A549 (cell line): ENCODE measurements around the gene GPR146. TPM values are rescaled to one million over a fixed set of nuclear protein-coding genes. Genes with fewer than 3 reads are reported as not detected.

Source experiments
- ATAC-seq, 2 experiments: fragments of 200-7000 bp in 1 of 2; fragments of >200 bp in 1 of 2; cut with Nextera tagmentation in 1 of 2; cut with Tn5 transposase in 1 of 2; 3 replicates each; pipeline versions ENCODE4 v1.8.0 to v1.9.1; 2018 to 2020; ENCODE audit warnings: mild to moderate bottlenecking in 1 of 2, moderate library complexity in 1 of 2
- CTCF ChIA-PET: fragments of 300-600 bp; sonication (Branson Sonifier 250); formaldehyde crosslinking; extraction: SDS; loops from one replicate; lab custom pipeline; 2021; ENCODE audit warnings: antibody characterized with exemption, inconsistent platforms; lab: Yijun Ruan, JAX
- POLR2A ChIA-PET: fragments of 350-600 bp; formaldehyde crosslinking; extraction: SDS; loops from one replicate; lab custom pipeline; 2021; ENCODE audit warnings: antibody characterized with exemption, inconsistent platforms; lab: Yijun Ruan, JAX
- DNase-seq, 2 experiments: peaks; one replicate each; pipeline versions ENCODE4 v3.0.0 to v3.0.0-alpha.2; 2011 to 2016; ENCODE audit warnings: low read depth in 1 of 2, low spot score in 1 of 2
- FAIRE-seq: peaks from 2 replicates; lab custom pipeline; 2011; peaks lifted over from hg19 to GRCh38; lab: Jason Lieb, UNC
- H3K27ac ChIP-seq, 2 experiments: fragments of >200 bp; sonication (Bioruptor Twin); formaldehyde crosslinking; 3 replicates each; pipeline ENCODE4 v1.5.1; 2016 to 2017
- H3K4me1 ChIP-seq: fragments of >200 bp; sonication (Bioruptor Twin); formaldehyde crosslinking; 3 replicates; pipeline ENCODE4 v1.6.1; 2016
- H3K4me2 ChIP-seq: fragments of >200 bp; sonication (Bioruptor Twin); formaldehyde crosslinking; 3 replicates; pipeline ENCODE4 v1.6.1; 2016
- H3K4me3 ChIP-seq: fragments of >200 bp; sonication (Bioruptor Twin); formaldehyde crosslinking; 3 replicates; pipeline ENCODE4 v1.5.1; 2016
- H3K9me3 ChIP-seq: fragments of >200 bp; sonication (Bioruptor Twin); formaldehyde crosslinking; 3 replicates; pipeline ENCODE4 v1.6.1; 2016
- CEBPB ChIP-seq, 2 experiments: fragments of >200 bp in 1 of 2; sonication (Bioruptor Twin) in 1 of 2; formaldehyde crosslinking in 1 of 2; IDR thresholded peaks; 2 replicates each; pipeline ENCODE4 v1.6.1; 2012 to 2016
- EHMT2 ChIP-seq: fragments of 200-600 bp; sonication (generic); IDR thresholded peaks from 2 replicates; pipeline ENCODE4 v1.6.1; 2016; ENCODE audit warnings: antibody characterized with exemption, low read depth, mild to moderate bottlenecking, moderate library complexity
- EP300 ChIP-seq, 2 experiments: fragments of >200 bp; sonication (Bioruptor Twin); formaldehyde crosslinking; IDR thresholded peaks; 2 replicates in 1 of 2; 3 replicates in 1 of 2; pipeline ENCODE4 v1.6.1; 2016 to 2017
- ESRRA ChIP-seq: fragments of 150-350 bp; IDR thresholded peaks from 2 replicates; pipeline ENCODE4 v1.6.1; 2014; ENCODE audit warnings: mild to moderate bottlenecking, low read length, borderline replicate concordance
- FOXS1 ChIP-seq: fragments of 250-450 bp; sonication (Bioruptor Pico); IDR thresholded peaks from 2 replicates; pipeline ENCODE4 v1.5.0; 2020; ENCODE audit warnings: mild to moderate bottlenecking, moderate library complexity
- GATA3 ChIP-seq: IDR thresholded peaks from 2 replicates; pipeline ENCODE4 v1.6.1; 2012; ENCODE audit warnings: borderline replicate concordance
- HEYL ChIP-seq: fragments of 250-450 bp; sonication (Bioruptor Pico); IDR thresholded peaks from 2 replicates; pipeline ENCODE4 v1.8.0; 2021; ENCODE audit warnings: mild to moderate bottlenecking, moderate library complexity
- HOXA7 ChIP-seq: fragments of 250-450 bp; sonication (Bioruptor Pico); IDR thresholded peaks from 2 replicates; pipeline ENCODE4 v1.5.0; 2020; ENCODE audit warnings: mild to moderate bottlenecking, moderate library complexity
- JUN ChIP-seq, 2 experiments: fragments of >200 bp; sonication (Bioruptor Twin); formaldehyde crosslinking; IDR thresholded peaks; 2 replicates in 1 of 2; 3 replicates in 1 of 2; pipeline ENCODE4 v1.6.1; 2016 to 2017
- KDM1A ChIP-seq: fragments of 200-600 bp; sonication (generic); IDR thresholded peaks from 2 replicates; pipeline ENCODE4 v1.6.1; 2016; ENCODE audit warnings: low read depth, mild to moderate bottlenecking
- KDM5A ChIP-seq: fragments of 200-600 bp; sonication (generic); IDR thresholded peaks from 2 replicates; pipeline ENCODE4 v1.6.1; 2016; ENCODE audit warnings: antibody characterized with exemption, mild to moderate bottlenecking
- NR3C1 ChIP-seq: fragments of >200 bp; sonication (Bioruptor Twin); formaldehyde crosslinking; IDR thresholded peaks from 3 replicates; pipeline ENCODE4 v1.6.1; 2017
- PHF8 ChIP-seq: fragments of 200-600 bp; sonication (generic); IDR thresholded peaks from 2 replicates; pipeline ENCODE4 v1.6.1; 2016; ENCODE audit warnings: low read depth, mild to moderate bottlenecking, antibody characterized with exemption, moderate library complexity, borderline replicate concordance
- POLR2A ChIP-seq: IDR thresholded peaks from 2 replicates; pipeline ENCODE4 v1.6.1; 2012; ENCODE audit warnings: mild to moderate bottlenecking, low read length
- POLR2AphosphoS2 ChIP-seq: conservative IDR thresholded peaks from 2 replicates; pipeline ENCODE4 v1.6.1; 2012; ENCODE audit warnings: low read length, improper control_type of control experiment, inconsistent platforms
- RAD21 ChIP-seq, 2 experiments: fragments of >200 bp in 1 of 2; sonication (Bioruptor Twin) in 1 of 2; formaldehyde crosslinking in 1 of 2; IDR thresholded peaks in 1 of 2; conservative IDR thresholded peaks in 1 of 2; 2 replicates in 1 of 2; 3 replicates in 1 of 2; pipeline ENCODE4 v1.6.1; 2012 to 2018; ENCODE audit warnings: inconsistent platforms in 1 of 2
- RARB ChIP-seq: fragments of 250-450 bp; sonication (Bioruptor Pico); IDR thresholded peaks from 2 replicates; pipeline ENCODE4 v1.8.0; 2021; ENCODE audit warnings: mild to moderate bottlenecking, moderate library complexity
- RFX5 ChIP-seq: fragments of 450-650 bp; IDR thresholded peaks from 2 replicates; pipeline ENCODE4 v1.7.1; 2014; ENCODE audit warnings: antibody characterized with exemption, mild to moderate bottlenecking, moderate library complexity
- RNF2 ChIP-seq: fragments of 200-600 bp; sonication (generic); IDR thresholded peaks from 2 replicates; pipeline ENCODE4 v1.6.1; 2016; ENCODE audit warnings: low read depth, mild to moderate bottlenecking, antibody characterized with exemption, moderate library complexity, borderline replicate concordance
- SREBF2 ChIP-seq: fragments of 450-650 bp; IDR thresholded peaks from 2 replicates; pipeline ENCODE4 v1.6.1; 2014; ENCODE audit warnings: mild to moderate bottlenecking, moderate library complexity
- TFCP2L1 ChIP-seq: fragments of 250-450 bp; sonication (Bioruptor Pico); IDR thresholded peaks from 2 replicates; pipeline ENCODE4 v1.5.0; 2021; ENCODE audit warnings: mild to moderate bottlenecking
- ZFP36 ChIP-seq: fragments of 450-650 bp; IDR thresholded peaks from 2 replicates; pipeline ENCODE4 v1.6.1; 2014; ENCODE audit warnings: borderline replicate concordance; ENCODE audit not compliant: partially characterized antibody
- ZSCAN20 ChIP-seq: fragments of 250-450 bp; sonication (Bioruptor Pico); IDR thresholded peaks from 2 replicates; pipeline ENCODE4 v1.8.0; 2022; ENCODE audit warnings: mild to moderate bottlenecking, moderate library complexity
- WGBS: methylation state at CpG from one replicate; pipeline ENCODE4 v1.1.6; 2017; ENCODE audit errors: missing lambda C conversion rate; 5-methylcytosine and 5-hydroxymethylcytosine counted together
- polyA plus RNA-seq, 4 experiments: library from polyadenylated mRNA; depleted of rRNA in 3 of 4; stranded (reverse); fragments of >200 nt; fragmentation: RNase III in 1 of 4; extraction: RNeasy Plus Mini Kit Qiagen cat#74134 plus additional on column Dnase treatment in 1 of 4; gene quantifications; 2 replicates in 3 of 4; 3 replicates in 1 of 4; pipeline ENCODE4 v1.2.3, GENCODE V29; 2011 to 2017
- TF ChIP-seq, protein P1 (sequence below): fragments of 150-350 bp; IDR thresholded peaks from 2 replicates; pipeline ENCODE4 v1.6.1; 2014; ENCODE audit warnings: low read depth, mild to moderate bottlenecking, low read length
- TF ChIP-seq, protein P2 (sequence below): IDR thresholded peaks from 2 replicates; pipeline ENCODE4 v1.6.1; 2012; ENCODE audit warnings: low read depth, borderline replicate concordance
- TF ChIP-seq, protein P3 (sequence below): IDR thresholded peaks from 2 replicates; pipeline ENCODE4 v1.6.1; 2012
- TF ChIP-seq, protein P4 (sequence below): fragments of 250-450 bp; sonication (Bioruptor Pico); IDR thresholded peaks from 2 replicates; pipeline ENCODE4 v1.5.0; 2020; ENCODE audit warnings: low read depth, mild to moderate bottlenecking, moderate library complexity
- TF ChIP-seq, protein P5 (sequence below): fragments of >200 bp; sonication (Bioruptor Twin); formaldehyde crosslinking; IDR thresholded peaks from 3 replicates; pipeline ENCODE4 v1.5.1; 2016
- TF ChIP-seq, protein P6 (sequence below): fragments of >200 bp; sonication (Bioruptor Twin); formaldehyde crosslinking; IDR thresholded peaks from 2 replicates; pipeline ENCODE4 v1.6.1; 2016
- TF ChIP-seq, protein P7 (sequence below): IDR thresholded peaks from 2 replicates; pipeline ENCODE4 v1.6.1; 2012

Gene GPR146
- polyA plus RNA-seq, 2 of the 4 experiments (the other 2 are of a cell fraction): 0.50 to 0.75 TPM

DNA sequence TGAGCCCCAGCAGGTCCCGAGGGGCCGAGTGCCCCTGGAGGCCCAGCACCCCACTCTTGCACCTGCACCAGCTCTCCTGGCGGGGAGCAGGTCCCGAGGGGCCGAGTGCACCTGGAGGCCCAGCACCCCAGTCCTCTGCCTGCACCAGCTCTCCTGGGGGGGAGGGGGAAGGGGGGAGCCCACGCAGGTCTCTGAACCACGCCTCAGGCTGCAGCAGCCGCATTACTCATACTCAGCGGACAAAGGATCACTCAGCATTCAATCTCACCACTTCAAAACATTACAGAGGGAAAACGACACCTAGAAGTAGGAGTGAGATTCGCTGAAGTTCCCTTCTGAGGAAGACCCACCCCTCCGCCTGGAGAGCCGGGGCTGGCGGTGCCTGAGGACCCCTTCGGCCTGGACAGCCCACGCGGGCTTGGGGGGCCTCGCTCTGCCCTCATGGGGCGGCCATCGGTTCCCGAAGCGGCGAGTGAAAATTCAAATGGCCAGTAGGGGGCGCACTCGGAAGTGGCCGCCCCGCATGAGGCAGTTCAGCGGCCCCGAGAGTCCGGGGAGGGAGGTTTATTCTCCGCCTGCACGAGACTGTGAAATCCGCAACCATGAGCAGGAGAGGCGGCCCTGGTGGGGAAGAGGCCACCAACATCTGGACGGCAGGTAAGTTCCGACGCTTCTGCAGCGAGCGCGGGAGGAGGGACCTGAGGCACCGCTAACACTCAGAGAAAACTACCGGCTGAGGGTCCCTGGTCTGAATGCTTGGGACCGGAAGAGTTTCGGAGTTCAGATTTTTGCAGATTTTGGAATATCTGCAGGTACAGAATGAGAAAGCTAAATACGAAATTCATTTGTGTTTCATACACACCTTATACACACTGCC lies 42.5 kb downstream of the GPR146 start:
- Histone ChIP-seq H3K4me1 (peaks cover 21% of the 10 kb centered on the region), H3K4me3 (peak overlapping the region; percentile 18; the same call in 1 of the 3 replicates), H3K4me2 (peak overlapping the region; percentile 79), H3K9me3 (no peaks in the 10 kb centered on the region), H3K27ac (peak overlapping the region; percentile 60 to 85)
- no peak for FAIRE-seq
- CTCF ChIA-PET: interaction anchor here (0.6 to 9.7 kb wide), 40 partner anchors 8 to 189 kb away, joined by 3 to 102 read pairs (median 4); partner anchors contain the start of gene ZFAND2A
- peak; percentile 87 to 91 for ATAC-seq
- POLR2A ChIA-PET: interaction anchor here (1.0 kb wide), 1 partner anchor 37 kb away, joined by 3 read pairs; no protein-coding TSS in a partner anchor
- WGBS: 22% methylated on average over 29 of the region's 45 CpGs
- DNase-seq: peak; percentile 53 to 92
- TF ChIP-seq, protein P1, sequence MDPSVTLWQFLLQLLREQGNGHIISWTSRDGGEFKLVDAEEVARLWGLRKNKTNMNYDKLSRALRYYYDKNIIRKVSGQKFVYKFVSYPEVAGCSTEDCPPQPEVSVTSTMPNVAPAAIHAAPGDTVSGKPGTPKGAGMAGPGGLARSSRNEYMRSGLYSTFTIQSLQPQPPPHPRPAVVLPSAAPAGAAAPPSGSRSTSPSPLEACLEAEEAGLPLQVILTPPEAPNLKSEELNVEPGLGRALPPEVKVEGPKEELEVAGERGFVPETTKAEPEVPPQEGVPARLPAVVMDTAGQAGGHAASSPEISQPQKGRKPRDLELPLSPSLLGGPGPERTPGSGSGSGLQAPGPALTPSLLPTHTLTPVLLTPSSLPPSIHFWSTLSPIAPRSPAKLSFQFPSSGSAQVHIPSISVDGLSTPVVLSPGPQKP: no peak
- TF ChIP-seq HEYL: no peak
- no peak for TF ChIP-seq EHMT2
- no peak for TF ChIP-seq CEBPB (IDR thresholded peaks at IDR 0.05)
- no peak for TF ChIP-seq ZSCAN20
- TF ChIP-seq, protein P2, sequence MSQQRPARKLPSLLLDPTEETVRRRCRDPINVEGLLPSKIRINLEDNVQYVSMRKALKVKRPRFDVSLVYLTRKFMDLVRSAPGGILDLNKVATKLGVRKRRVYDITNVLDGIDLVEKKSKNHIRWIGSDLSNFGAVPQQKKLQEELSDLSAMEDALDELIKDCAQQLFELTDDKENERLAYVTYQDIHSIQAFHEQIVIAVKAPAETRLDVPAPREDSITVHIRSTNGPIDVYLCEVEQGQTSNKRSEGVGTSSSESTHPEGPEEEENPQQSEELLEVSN: peak; percentile 70; the same call in 1 of the 2 replicates
- TF ChIP-seq KDM5A: no peak
- TF ChIP-seq ESRRA: no peak
- TF ChIP-seq, protein P3, sequence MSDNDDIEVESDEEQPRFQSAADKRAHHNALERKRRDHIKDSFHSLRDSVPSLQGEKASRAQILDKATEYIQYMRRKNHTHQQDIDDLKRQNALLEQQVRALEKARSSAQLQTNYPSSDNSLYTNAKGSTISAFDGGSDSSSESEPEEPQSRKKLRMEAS: peak; percentile 64
- TF ChIP-seq, protein P4, sequence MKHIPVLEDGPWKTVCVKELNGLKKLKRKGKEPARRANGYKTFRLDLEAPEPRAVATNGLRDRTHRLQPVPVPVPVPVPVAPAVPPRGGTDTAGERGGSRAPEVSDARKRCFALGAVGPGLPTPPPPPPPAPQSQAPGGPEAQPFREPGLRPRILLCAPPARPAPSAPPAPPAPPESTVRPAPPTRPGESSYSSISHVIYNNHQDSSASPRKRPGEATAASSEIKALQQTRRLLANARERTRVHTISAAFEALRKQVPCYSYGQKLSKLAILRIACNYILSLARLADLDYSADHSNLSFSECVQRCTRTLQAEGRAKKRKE (CRISPR knock-in tag): no peak
- TF ChIP-seq, protein P5, sequence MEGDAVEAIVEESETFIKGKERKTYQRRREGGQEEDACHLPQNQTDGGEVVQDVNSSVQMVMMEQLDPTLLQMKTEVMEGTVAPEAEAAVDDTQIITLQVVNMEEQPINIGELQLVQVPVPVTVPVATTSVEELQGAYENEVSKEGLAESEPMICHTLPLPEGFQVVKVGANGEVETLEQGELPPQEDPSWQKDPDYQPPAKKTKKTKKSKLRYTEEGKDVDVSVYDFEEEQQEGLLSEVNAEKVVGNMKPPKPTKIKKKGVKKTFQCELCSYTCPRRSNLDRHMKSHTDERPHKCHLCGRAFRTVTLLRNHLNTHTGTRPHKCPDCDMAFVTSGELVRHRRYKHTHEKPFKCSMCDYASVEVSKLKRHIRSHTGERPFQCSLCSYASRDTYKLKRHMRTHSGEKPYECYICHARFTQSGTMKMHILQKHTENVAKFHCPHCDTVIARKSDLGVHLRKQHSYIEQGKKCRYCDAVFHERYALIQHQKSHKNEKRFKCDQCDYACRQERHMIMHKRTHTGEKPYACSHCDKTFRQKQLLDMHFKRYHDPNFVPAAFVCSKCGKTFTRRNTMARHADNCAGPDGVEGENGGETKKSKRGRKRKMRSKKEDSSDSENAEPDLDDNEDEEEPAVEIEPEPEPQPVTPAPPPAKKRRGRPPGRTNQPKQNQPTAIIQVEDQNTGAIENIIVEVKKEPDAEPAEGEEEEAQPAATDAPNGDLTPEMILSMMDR: peak; percentile 94
- TF ChIP-seq, protein P6, sequence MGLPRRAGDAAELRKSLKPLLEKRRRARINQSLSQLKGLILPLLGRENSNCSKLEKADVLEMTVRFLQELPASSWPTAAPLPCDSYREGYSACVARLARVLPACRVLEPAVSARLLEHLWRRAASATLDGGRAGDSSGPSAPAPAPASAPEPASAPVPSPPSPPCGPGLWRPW: no peak
- TF ChIP-seq TFCP2L1 (CRISPR knock-in tag): no peak
- TF ChIP-seq FOXS1 (CRISPR knock-in tag): no peak
- TF ChIP-seq, protein P7, sequence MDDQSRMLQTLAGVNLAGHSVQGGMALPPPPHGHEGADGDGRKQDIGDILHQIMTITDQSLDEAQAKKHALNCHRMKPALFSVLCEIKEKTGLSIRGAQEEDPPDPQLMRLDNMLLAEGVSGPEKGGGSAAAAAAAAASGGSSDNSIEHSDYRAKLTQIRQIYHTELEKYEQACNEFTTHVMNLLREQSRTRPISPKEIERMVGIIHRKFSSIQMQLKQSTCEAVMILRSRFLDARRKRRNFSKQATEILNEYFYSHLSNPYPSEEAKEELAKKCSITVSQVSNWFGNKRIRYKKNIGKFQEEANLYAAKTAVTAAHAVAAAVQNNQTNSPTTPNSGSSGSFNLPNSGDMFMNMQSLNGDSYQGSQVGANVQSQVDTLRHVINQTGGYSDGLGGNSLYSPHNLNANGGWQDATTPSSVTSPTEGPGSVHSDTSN: no peak
- no peak for TF ChIP-seq POLR2A
- no peak for TF ChIP-seq KDM1A
- peak; percentile 53 to 61 for TF ChIP-seq RAD21 (conservative IDR thresholded peaks at IDR 0.05 in 1 of 2, IDR thresholded peaks at IDR 0.05 in 1 of 2)
- no peak for TF ChIP-seq ZFP36
- TF ChIP-seq POLR2AphosphoS2: no peak
- TF ChIP-seq RNF2: no peak
- no peak for TF ChIP-seq RARB (CRISPR knock-in tag)
- TF ChIP-seq GATA3: no peak
- no peak for TF ChIP-seq JUN (IDR thresholded peaks at IDR 0.05)
- TF ChIP-seq NR3C1: no peak
- no peak for TF ChIP-seq RFX5
- no peak for TF ChIP-seq EP300 (IDR thresholded peaks at IDR 0.05)
- TF ChIP-seq SREBF2: no peak
- no peak for TF ChIP-seq PHF8
- TF ChIP-seq HOXA7: no peak
